ENCODE results near the gene TENM3. TPM values are rescaled to one million over a fixed set of nuclear protein-coding genes. Genes with fewer than 3 reads are reported as not detected.

The TENM3 gene
- total RNA-seq, 2 experiments from 2014 or later: not detected

- no peak for TF ChIP-seq CTCF (IDR thresholded peaks at IDR 0.05)
- no peaks in the 10 kb centered on the region for H3K4me1 ChIP-seq (ENCODE audit: insufficient read depth, low read length)
- Mint-ChIP-seq H3K4me3 (no peak overlapping the region), H3K9me3 (peaks cover 2% of the 10 kb centered on the region), H3K27me3 (peaks cover 6% of the 10 kb centered on the region), H3K4me1 (ENCODE audit: low read depth) (no peaks in the 10 kb centered on the region), H3K36me3 (ENCODE audit: low read depth) (no peaks in the 10 kb centered on the region), H3K27ac (no peak overlapping the region)
- H3K36me3 ChIP-seq (ENCODE audit: insufficient read depth, low read length): no peaks in the 10 kb centered on the region
- POLR2A ChIA-PET: no interaction called here
- ATAC-seq (ENCODE audit: poor library complexity): no peak
- CTCF ChIA-PET: no interaction called here
- intact Hi-C loops (cut with DNase I, micrococcal nuclease): no loop called here
- peaks cover 0 to 5% of the 10 kb centered on the region in 2 experiments for H3K9me3 ChIP-seq (ENCODE audit: control insufficient read depth in 1 of 2, insufficient read depth in 1 of 2, low read length in 2 of 2)
- no peaks in the 10 kb centered on the region for H3K27me3 ChIP-seq (ENCODE audit: control insufficient read depth in 1 of 2, insufficient read depth in 2 of 2, low read length in 2 of 2)
- no peak overlapping the region for H3K4me3 ChIP-seq (ENCODE audit: low read length)
- no peak for DNase-seq
- no peak overlapping the region for H3K27ac ChIP-seq (ENCODE audit: low read depth in 1 of 2, low read length in 2 of 2)
These were observed 345.9 kb downstream of the TENM3 start for GRCh38 chr4:182589100-182589499.

- ATAC-seq (ENCODE audit: poor library complexity): no peak
These were observed 350.2 kb downstream of the TENM3 start for GRCh38 chr4:182593402-182593801.

GRCh38 chr4:182593864-182594263 is 350.7 kb downstream of the TENM3 start:
- Histone ChIP-seq H3K36me3 (ENCODE audit: insufficient read depth, low read length) (no peaks in the 10 kb centered on the region), H3K4me3 (ENCODE audit: low read length) (no peak overlapping the region), H3K9me3 (ENCODE audit: control insufficient read depth in 1 of 2, insufficient read depth in 1 of 2, low read length in 2 of 2) (peaks cover 0 to 5% of the 10 kb centered on the region in 2 experiments), H3K27me3 (ENCODE audit: control insufficient read depth in 1 of 2, insufficient read depth in 2 of 2, low read length in 2 of 2) (no peaks in the 10 kb centered on the region), H3K27ac (ENCODE audit: low read depth in 1 of 2, low read length in 2 of 2) (no peak overlapping the region), H3K4me1 (ENCODE audit: insufficient read depth, low read length) (no peaks in the 10 kb centered on the region)
- Mint-ChIP-seq H3K36me3 (ENCODE audit: low read depth) (no peaks in the 10 kb centered on the region), H3K27ac (no peak overlapping the region), H3K9me3 (no peaks in the 10 kb centered on the region), H3K4me1 (ENCODE audit: low read depth) (no peaks in the 10 kb centered on the region), H3K4me3 (no peak overlapping the region), H3K27me3 (no peaks in the 10 kb centered on the region)
- intact Hi-C loops (cut with DNase I, micrococcal nuclease): no loop called here
- ChIA-PET POLR2A (interaction anchor here (0.7 kb wide), 1 partner anchor 9 kb away, joined by 3 read pairs; no protein-coding TSS in a partner anchor), CTCF (no interaction called here)
- no peak for ATAC-seq (ENCODE audit: poor library complexity)
- DNase-seq: no peak
- TF ChIP-seq CTCF (IDR thresholded peaks at IDR 0.05): no peak

More at GRCh38 chr4:182593402-182593801, 350.2 kb downstream of the TENM3 start:
- TF ChIP-seq CTCF (IDR thresholded peaks at IDR 0.05): no peak
- H3K9me3 Mint-ChIP-seq: no peaks in the 10 kb centered on the region
- no peak for DNase-seq
- ChIA-PET POLR2A (interaction anchor here (0.7 kb wide), 1 partner anchor 9 kb away, joined by 3 read pairs; no protein-coding TSS in a partner anchor), CTCF (no interaction called here)
- H3K4me1 Mint-ChIP-seq (ENCODE audit: low read depth): no peaks in the 10 kb centered on the region
- H3K4me3 Mint-ChIP-seq: no peak overlapping the region
- no peaks in the 10 kb centered on the region for H3K4me1 ChIP-seq (ENCODE audit: insufficient read depth, low read length)
- H3K27me3 ChIP-seq (ENCODE audit: control insufficient read depth in 1 of 2, insufficient read depth in 2 of 2, low read length in 2 of 2): no peaks in the 10 kb centered on the region
- H3K4me3 ChIP-seq (ENCODE audit: low read length): no peak overlapping the region
- no peaks in the 10 kb centered on the region for H3K36me3 Mint-ChIP-seq (ENCODE audit: low read depth)
- no peaks in the 10 kb centered on the region for H3K27me3 Mint-ChIP-seq
- no peak overlapping the region for H3K27ac Mint-ChIP-seq
- H3K27ac ChIP-seq (ENCODE audit: low read depth in 1 of 2, low read length in 2 of 2): no peak overlapping the region
- intact Hi-C loops (cut with DNase I, micrococcal nuclease): no loop called here
- H3K9me3 ChIP-seq (ENCODE audit: control insufficient read depth in 1 of 2, insufficient read depth in 1 of 2, low read length in 2 of 2): peaks cover 0 to 5% of the 10 kb centered on the region in 2 experiments
- no peaks in the 10 kb centered on the region for H3K36me3 ChIP-seq (ENCODE audit: insufficient read depth, low read length)
